Calu3 (cell line): ENCODE results near the gene SNTB2. TPM values are rescaled to one million over a fixed set of nuclear protein-coding genes. Genes with fewer than 3 reads are reported as not detected.
"Not testable (repeated sequence)": the region's sequence is repeated elsewhere in the genome, so short reads cannot be mapped to it uniquely, and the experiment has no call there.

ENCODE experiments used
- BruUV-seq: library from RNA; stranded (reverse); fragments of 400-500 nt; replicated peaks from 2 replicates; lab custom pipeline; 2021; lab: Mats Ljungman, UMichigan
- CTCF ChIA-PET: fragments of 300-600 bp; sonication (Branson Sonifier 250); formaldehyde crosslinking; loops from one replicate; lab custom pipeline; 2022; ENCODE audit warnings: antibody characterized with exemption; lab: Charles Lee
- DNase-seq: peaks from one replicate; pipeline ENCODE4 v3.0.0; 2022
- H3K27ac Mint-ChIP-seq: one replicate; pipeline ENCODE4 v1.8.0; 2022; ENCODE audit warnings: mixed read lengths; ENCODE audit not compliant: unreplicated experiment
- H3K27me3 Mint-ChIP-seq: one replicate; pipeline ENCODE4 v1.8.0; 2022; ENCODE audit warnings: mixed read lengths; ENCODE audit not compliant: unreplicated experiment
- H3K36me3 Mint-ChIP-seq: one replicate; pipeline ENCODE4 v1.8.0; 2022; ENCODE audit warnings: mild to moderate bottlenecking, moderate library complexity, mixed read lengths; ENCODE audit not compliant: insufficient read depth, unreplicated experiment
- H3K4me1 Mint-ChIP-seq: one replicate; pipeline ENCODE4 v1.8.0; 2022; ENCODE audit warnings: mild to moderate bottlenecking, low read depth, mixed read lengths; ENCODE audit not compliant: unreplicated experiment
- H3K4me3 Mint-ChIP-seq: one replicate; pipeline ENCODE4 v1.8.0; 2022; ENCODE audit warnings: mild to moderate bottlenecking, low read depth, moderate library complexity, mixed read lengths; ENCODE audit not compliant: unreplicated experiment
- H3K9me3 Mint-ChIP-seq: one replicate; pipeline ENCODE4 v1.8.0; 2022; ENCODE audit warnings: low read depth, mixed read lengths; ENCODE audit not compliant: unreplicated experiment
- intact Hi-C: fragments of 100-400 bp; cut with micrococcal nuclease; formaldehyde crosslinking; loops from one replicate; pipeline ENCODE4 v1.10.0; 2022; ENCODE audit not compliant: unreplicated experiment
- total RNA-seq: library from RNA; stranded (reverse); gene quantifications from 2 replicates; pipeline ENCODE4 v1.2.3, GENCODE V29; 2022
- TF ChIP-seq, protein P1 (sequence below): fragments of 200-600 bp; IDR thresholded peaks from one replicate; pipeline ENCODE4 v1.8.0; 2022; ENCODE audit warnings: antibody characterized with exemption; ENCODE audit not compliant: unreplicated experiment

The SNTB2 gene
- total RNA-seq, 1 experiment from 2014 or later: 29.3 TPM

DNA sequence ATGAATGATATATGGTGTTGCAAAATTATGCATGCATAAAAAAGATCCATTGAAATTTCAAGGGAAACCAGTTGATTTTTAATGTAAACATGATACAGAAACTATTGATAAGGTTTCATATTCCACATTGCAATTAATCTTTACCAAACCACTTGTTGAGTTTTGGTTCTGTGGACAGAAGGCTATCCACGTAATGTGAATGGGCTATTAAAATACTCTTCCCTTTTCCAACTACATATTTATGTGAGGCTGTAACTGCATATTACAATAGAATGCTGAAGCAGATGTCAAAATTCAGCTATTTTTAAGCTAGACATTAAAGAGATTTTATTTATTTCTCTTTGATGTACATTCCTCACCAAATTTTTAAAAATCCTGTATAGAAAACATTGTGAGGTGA is 90.4 kb downstream of the SNTB2 start:
- Mint-ChIP-seq H3K27ac (no peak overlapping the region), H3K36me3 (no peaks in the 10 kb centered on the region), H3K4me3 (no peak overlapping the region), H3K9me3 (no peaks in the 10 kb centered on the region), H3K4me1 (no peaks in the 10 kb centered on the region), H3K27me3 (no peaks in the 10 kb centered on the region)
- intact Hi-C loops: no loop called here
- CTCF ChIA-PET: no interaction called here
- TF ChIP-seq, protein P1, sequence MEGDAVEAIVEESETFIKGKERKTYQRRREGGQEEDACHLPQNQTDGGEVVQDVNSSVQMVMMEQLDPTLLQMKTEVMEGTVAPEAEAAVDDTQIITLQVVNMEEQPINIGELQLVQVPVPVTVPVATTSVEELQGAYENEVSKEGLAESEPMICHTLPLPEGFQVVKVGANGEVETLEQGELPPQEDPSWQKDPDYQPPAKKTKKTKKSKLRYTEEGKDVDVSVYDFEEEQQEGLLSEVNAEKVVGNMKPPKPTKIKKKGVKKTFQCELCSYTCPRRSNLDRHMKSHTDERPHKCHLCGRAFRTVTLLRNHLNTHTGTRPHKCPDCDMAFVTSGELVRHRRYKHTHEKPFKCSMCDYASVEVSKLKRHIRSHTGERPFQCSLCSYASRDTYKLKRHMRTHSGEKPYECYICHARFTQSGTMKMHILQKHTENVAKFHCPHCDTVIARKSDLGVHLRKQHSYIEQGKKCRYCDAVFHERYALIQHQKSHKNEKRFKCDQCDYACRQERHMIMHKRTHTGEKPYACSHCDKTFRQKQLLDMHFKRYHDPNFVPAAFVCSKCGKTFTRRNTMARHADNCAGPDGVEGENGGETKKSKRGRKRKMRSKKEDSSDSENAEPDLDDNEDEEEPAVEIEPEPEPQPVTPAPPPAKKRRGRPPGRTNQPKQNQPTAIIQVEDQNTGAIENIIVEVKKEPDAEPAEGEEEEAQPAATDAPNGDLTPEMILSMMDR: no peak
- BruUV-seq: no TSS peak
- DNase-seq: no peak

DNA sequence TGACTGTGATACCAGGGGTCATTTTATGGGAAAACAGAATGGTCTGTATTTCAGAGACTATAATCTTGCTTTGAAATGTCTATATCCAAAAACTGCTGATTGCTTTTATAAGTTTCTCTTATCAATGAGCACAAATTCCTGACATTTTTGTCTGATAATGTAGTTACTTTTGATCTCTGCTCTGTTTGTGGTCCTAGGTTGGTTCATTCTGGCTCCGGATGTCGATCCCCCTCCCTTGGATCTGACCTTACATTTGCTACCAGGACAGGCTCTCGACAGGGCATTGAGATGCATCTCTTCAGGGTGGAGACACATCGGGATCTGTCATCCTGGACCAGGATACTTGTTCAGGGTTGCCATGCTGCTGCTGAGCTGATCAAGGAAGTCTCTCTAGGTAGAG is 96.9 kb downstream of the SNTB2 start:
- Mint-ChIP-seq H3K36me3 (no peaks in the 10 kb centered on the region), H3K9me3 (no peaks in the 10 kb centered on the region), H3K27me3 (no peaks in the 10 kb centered on the region), H3K4me1 (no peaks in the 10 kb centered on the region), H3K4me3 (no peak overlapping the region), H3K27ac (no peak overlapping the region)
- TF ChIP-seq, protein P1: no peak
- CTCF ChIA-PET: no interaction called here
- no peak for DNase-seq
- no TSS peak for BruUV-seq
- intact Hi-C loops: no loop called here

DNA sequence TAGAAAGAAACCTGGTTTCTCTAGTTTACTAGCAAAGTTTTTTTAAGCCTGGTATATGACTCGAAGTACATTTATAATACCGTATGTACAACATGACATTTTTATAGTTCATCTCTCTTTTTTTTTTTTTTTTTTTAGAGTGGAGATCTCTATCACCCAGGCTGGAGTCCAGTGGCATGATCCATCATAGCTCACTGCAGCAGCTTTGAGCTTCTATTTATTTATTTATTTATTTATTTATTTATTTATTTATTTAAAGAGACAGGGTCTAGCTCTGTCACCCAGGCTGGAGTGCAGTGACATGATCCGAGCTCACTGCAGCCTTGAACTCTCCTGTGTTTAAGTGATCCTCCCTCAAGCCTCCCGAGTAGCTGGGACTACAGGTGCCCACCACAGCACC is 98.3 kb downstream of the SNTB2 start:
- H3K4me3 Mint-ChIP-seq: no peak overlapping the region
- CTCF ChIA-PET: interaction anchor here (0.6 to 2.2 kb wide), 4 partner anchors 14 to 438 kb away, joined by 3 to 12 read pairs (median 4); no protein-coding TSS in a partner anchor
- H3K4me1 Mint-ChIP-seq: no peaks in the 10 kb centered on the region
- DNase-seq: no peak
- no peaks in the 10 kb centered on the region for H3K27me3 Mint-ChIP-seq
- H3K9me3 Mint-ChIP-seq: no peaks in the 10 kb centered on the region
- H3K36me3 Mint-ChIP-seq: no peaks in the 10 kb centered on the region
- H3K27ac Mint-ChIP-seq: no peak overlapping the region
- intact Hi-C loops: loop anchor here (5.0 kb wide), 1 partner anchor 438 kb away; no protein-coding TSS in a partner anchor
- TF ChIP-seq, protein P1: no peak
- BruUV-seq: no TSS peak

DNA sequence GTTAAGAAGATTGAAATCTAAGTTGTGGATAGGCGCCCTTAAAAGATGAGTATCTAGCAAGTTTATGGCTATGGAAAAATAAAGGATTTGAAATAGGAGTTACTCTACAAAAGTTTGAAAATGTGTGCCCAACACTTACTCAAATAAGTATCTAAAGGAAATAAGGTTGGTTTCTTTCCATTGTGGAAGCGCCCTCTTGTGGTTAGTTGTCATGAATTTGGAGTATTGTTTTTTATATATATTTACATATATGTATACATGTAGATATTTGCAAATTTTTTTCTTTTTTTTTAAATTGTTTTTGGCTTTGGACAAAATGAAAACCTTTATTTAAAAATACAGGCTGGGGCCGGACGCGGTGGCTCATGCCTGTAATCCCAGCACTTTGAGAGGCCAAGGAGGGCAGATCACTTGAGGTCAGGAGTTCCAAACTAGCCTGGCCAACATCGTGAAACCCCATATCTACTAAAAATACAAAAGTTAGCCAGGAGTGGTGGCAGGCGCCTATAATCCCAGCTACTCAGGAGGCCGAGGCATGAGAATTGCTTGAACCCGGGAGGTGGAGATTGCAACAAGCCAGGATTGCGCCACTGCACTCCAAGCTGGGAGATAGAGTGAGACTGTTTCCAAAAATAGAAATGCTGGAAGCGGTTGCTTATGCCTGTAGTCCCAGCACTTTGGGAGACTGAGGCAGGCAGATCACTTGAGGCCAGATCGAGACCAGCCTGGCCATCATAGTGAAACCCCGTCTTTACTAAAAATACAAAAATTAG is 100.2 kb downstream of the SNTB2 start:
- intact Hi-C loops: loop anchor here (1.0 to 5.0 kb wide), 2 partner anchors 137 to 440 kb away; no protein-coding TSS in a partner anchor
- H3K4me3 Mint-ChIP-seq: no peak overlapping the region
- H3K4me1 Mint-ChIP-seq: no peaks in the 10 kb centered on the region
- DNase-seq: peak; percentile 56
- no peaks in the 10 kb centered on the region for H3K9me3 Mint-ChIP-seq
- BruUV-seq: no TSS peak
- no peaks in the 10 kb centered on the region for H3K27me3 Mint-ChIP-seq
- TF ChIP-seq, protein P1: peak; percentile 76
- H3K36me3 Mint-ChIP-seq: no peaks in the 10 kb centered on the region
- CTCF ChIA-PET: interaction anchor here (0.5 to 0.6 kb wide), 2 partner anchors 259 to 439 kb away, joined by 3 to 5 read pairs; no protein-coding TSS in a partner anchor
- H3K27ac Mint-ChIP-seq: no peak overlapping the region

DNA sequence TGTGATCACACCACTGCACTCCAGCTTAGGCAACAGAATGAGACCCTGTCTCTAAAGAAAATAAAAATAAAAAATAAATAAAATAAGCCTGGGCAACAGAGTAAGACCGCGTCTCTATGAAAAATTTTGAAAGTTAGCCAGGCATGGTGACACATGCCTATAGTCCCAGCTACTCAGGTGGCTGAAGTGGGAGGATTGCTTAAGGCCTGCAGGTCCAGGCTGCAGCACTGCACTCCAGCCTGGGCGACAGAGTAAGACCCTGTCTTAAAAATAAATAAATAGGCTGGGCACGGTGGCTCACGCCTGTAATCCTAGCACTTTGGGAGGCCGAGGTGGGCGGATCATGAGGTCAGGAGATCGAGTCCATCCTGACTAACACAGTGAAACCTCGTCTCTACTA is 104.7 kb downstream of the SNTB2 start:
- BruUV-seq, H3K9me3 Mint-ChIP-seq, H3K36me3 Mint-ChIP-seq, H3K4me1 Mint-ChIP-seq, H3K27me3 Mint-ChIP-seq, H3K4me3 Mint-ChIP-seq, CTCF ChIA-PET, DNase-seq, intact Hi-C loops, H3K27ac Mint-ChIP-seq: not testable (repeated sequence)
